Body of pancreas (tissue), 4 donors: Measurements from ENCODE around the gene NECAP2.

Source experiments
- POLR2A ChIP-seq, 3 donors: fragments of 450-650 bp; IDR thresholded peaks; one replicate each; pipeline ENCODE4 v1.6.1; 2016; ENCODE audit warnings: antibody characterized with exemption in 3 of 3, mild to moderate bottlenecking in 2 of 3
- TF ChIP-seq, protein P1 (sequence below), 7 experiments: fragments of 450-650 bp in 4 of 7; fragments of 200-600 bp in 3 of 7; sonication (generic) in 3 of 7; IDR thresholded peaks; one replicate each; pipeline ENCODE4 v1.5.1; 2016 to 2019; ENCODE audit warnings: antibody characterized with exemption in 7 of 7

DNA sequence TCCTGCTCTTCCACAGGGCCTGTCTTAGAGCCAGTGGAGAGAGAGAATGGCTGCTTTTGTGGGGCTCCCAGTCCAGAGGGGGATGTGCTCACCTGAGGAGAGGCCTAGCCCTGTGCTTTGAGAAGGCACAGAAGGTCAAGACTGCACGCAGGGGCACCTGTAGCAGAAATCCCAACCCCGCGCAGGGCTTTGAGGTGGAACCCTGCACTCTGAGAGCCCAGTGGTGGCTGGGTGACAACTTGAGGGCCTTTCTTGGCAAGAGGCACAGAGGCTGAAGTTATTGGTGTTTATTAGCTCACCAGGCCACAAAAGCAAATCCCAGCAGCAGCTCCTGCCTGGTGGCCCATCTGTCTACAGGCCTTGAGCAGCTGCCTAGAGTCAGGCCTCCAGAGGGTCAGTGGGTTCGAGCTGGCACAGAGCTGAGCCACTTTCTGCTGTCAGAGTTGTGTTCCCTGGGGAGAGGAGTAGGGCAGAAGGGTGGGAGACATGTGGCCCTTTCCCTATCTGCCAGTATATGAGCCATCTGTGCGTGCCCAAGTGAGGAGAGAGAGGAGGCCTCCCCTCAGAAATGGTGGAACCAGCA lies 42.1 kb upstream of the NECAP2 start:
- TF ChIP-seq POLR2A (IDR thresholded peaks at IDR 0.05), result no peak
- TF ChIP-seq, protein P1, sequence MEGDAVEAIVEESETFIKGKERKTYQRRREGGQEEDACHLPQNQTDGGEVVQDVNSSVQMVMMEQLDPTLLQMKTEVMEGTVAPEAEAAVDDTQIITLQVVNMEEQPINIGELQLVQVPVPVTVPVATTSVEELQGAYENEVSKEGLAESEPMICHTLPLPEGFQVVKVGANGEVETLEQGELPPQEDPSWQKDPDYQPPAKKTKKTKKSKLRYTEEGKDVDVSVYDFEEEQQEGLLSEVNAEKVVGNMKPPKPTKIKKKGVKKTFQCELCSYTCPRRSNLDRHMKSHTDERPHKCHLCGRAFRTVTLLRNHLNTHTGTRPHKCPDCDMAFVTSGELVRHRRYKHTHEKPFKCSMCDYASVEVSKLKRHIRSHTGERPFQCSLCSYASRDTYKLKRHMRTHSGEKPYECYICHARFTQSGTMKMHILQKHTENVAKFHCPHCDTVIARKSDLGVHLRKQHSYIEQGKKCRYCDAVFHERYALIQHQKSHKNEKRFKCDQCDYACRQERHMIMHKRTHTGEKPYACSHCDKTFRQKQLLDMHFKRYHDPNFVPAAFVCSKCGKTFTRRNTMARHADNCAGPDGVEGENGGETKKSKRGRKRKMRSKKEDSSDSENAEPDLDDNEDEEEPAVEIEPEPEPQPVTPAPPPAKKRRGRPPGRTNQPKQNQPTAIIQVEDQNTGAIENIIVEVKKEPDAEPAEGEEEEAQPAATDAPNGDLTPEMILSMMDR (IDR thresholded peaks at IDR 0.05), result no peak
